Islet precursor cell (in vitro differentiated cells): ENCODE results near the gene LENEP.

Experiments used
- DNase-seq: peaks from one replicate; pipeline ENCODE4 v3.0.0-alpha.2; 2018

Gene LENEP

DNA sequence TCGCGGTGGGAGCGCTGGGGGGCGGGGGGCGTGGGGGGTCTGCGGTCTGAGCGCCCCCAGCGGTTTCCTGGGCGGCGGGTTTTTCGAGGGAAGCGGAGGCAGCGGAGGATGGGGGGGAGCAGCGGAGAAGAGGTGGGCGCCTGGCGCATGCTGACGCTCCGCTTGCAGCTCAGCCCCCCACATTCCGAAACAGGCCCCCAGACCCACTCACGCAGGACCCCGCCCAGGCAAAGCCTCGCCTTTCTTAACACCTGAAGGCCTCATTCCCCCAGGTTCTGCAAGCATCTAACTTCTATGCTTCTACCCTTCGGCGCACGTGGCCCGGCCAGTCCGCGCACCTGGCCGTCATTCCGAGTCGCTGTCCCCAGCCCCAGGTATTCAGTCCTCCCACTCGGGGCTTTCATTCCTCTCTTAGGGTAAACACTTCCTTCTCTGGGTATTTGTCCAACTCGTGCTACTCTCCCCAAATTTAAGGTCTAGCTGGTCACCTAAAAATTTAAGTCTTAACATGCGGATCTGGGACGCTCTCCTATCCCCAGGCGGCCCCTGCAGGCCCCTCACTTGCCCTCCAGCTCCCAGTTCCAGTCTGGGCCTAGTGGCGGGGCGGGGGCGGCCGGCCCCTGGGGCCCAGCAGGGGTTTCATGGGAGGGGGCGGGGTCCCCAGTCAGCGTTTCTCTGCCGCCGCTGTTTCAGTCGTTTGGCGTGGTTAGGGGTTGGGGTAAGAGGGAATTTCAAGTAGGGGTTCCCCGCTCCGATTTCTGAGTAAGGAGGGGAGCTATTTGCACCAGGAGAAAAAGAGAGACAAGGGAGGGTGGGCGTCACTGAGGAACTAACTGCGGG, 6.4 kb downstream of the LENEP start:
- DNase-seq: peak; percentile 77

DNA sequence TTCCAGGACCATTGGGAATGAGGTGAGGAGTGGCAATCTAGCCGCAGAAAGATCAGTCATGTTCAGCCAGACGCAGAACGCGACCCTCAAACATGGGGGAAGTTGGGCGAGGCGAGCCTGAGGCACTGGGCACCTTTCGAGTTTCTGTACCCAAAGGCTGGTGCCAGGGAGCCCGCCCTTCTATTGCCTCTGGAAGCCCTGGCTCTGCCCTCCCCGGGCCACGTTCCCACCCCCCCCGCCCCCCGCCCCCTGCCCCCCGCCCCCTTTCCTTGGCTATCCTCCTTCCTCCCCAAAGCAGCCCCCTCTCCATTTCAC, 7.0 kb downstream of the LENEP start:
- no peak for DNase-seq

DNA sequence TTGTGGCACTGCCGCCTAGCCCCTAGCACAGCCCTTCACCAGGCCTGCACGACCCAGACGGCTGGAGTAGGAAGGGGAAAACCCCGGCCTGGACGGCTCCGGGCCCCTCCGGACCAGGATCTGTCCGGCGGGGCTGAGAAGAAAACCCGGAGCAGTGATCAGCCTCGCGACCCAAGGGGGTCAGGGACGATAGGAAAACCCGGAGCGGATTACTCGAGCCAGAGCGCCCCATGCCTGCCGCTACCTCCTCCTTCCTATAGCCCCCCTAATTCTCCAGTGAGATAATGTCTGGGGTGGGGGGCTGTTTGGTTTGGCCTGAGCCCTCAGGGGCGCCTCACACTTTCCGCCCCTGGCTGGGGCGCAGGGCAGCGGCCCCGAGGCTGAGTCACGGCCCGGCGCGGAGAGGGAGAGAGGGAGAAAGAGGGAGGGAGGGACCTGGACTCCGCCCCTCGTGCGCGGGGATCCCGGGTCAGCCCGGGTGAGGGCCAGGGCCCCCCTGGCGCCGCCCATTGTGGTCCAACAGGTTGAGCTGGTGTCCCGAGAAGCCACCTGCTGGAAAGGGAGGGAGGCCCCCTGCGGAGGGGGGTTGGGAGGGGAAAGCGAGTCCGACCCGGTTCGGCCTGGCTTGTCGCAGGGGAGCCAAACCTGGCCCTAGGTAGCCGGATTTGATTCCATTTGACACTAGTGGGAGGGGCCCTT, 7.5 kb downstream of the LENEP start:
- peak; percentile 98 for DNase-seq

DNA sequence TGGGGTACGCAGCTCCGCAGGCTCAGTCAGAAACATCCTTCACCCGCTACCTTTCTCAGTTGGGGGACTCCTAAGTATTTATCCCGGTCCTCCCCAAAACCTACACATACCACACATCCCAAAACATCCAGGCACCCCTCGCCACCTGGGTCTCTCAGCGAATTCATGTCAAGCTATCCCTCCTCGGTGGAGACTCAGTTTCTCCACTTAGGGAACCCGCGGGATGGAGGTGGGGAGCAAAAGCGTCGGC, 8.0 kb downstream of the LENEP start:
- no peak for DNase-seq

DNA sequence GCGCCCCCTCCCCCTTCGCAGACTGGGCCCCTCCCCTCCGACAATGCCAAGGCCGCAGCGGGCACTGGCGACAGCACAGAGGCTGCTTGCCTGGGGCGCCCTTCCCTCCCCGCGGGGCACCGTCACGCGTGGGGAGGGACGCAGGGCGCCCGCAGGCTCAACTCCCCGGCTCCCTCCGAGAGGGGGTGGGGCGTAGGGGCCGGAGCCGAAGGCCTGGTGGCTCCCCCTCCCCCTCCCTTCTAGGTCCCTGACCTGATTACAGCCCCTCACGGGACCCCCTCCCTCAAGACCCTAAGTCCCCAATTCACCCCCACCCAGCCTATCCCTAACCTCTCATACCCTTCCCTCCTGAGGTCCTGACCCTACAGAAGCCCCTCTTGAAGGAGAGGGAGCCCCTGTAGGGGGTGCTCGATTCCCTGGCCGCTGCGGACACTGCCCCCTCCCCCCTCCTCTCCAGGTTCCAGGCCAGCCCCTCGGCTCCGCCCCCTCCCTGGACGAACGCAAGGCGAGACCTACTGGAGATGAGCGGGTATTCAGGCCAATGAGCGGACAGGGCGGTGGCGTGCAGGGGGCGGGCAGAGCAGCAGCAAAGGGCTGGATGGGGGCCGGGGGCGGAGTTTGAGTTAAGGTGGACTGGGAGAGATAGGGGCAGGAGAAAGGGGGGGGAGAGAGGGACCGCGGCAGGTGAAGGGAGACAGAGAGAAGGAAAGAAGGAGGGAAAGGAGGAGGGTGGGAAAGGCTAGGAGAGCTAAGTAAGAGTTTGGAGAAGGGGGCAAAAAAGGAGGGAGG, 8.5 kb downstream of the LENEP start:
- DNase-seq: peak; percentile 100

DNA sequence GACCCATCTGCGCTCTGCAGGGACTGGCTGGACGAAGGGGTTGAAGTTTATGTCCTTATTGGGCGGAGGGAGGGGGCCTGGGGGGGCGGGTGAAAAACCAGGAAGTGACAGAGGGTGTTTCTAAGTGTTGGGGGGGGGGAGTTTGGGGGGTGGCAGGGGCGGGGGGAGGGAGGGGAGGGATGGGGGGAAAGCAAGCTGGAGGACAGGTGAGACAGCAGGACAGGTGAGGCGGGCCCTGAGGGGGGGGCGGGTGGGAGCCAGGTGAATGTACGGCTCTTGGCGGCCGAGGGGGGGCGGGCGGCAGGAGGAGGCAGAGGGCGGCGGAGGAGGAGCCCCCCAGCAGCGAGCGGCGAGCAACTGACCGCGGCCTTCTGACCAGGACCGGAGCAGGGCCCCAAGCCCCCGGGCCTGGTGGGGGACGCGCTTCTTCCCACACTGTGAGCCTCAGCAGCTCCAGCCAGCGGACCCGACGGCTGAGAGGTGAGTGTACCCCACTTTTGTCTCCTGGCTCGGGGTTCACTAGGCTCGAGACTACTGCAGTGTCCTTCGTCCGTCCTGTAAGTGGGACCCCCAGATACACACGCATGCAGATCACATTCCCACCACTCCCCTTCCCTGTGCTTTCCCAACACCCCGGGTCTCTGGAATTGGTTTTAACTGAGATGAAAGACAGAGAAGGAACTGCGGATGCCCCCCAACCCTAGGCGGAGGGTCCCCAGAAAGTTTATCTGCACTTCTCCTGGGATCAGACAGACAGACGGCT, 9.3 kb downstream of the LENEP start, which contains the start of gene ZBTB7B:
ZBTB7B (plus strand) TSS at position 339 of the 763 bp plus-strand sequence. CDS start 11,859 bp downstream, outside the sequence.
- DNase-seq: peak; percentile 72

DNA sequence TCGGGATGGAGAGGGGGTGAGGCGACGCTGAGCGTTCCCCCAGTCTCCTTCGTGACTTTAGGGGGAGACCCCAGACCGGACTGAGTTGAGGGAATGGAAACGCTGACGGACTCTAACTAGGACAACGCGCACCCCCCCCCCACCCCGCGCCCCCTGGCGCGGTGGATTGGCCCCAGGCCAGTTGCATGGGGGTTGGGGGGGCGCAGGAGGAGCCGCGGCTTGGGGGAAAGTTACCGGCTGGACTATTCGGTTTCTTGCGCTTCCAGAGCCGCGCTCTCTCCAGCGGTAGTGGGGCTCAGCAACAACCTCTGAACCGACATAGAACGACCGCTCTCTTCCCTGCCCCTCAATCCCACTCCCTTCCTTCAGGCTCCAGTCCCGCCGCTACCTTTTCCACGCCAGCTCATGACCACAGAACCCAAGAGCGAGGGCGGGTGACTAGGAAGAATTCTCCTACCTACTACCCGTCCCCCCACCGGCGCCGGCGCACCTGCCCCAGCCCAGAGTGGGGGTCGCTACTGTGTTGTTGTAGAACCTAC, 9.9 kb downstream of the LENEP start:
- peak; percentile 72 for DNase-seq

DNA sequence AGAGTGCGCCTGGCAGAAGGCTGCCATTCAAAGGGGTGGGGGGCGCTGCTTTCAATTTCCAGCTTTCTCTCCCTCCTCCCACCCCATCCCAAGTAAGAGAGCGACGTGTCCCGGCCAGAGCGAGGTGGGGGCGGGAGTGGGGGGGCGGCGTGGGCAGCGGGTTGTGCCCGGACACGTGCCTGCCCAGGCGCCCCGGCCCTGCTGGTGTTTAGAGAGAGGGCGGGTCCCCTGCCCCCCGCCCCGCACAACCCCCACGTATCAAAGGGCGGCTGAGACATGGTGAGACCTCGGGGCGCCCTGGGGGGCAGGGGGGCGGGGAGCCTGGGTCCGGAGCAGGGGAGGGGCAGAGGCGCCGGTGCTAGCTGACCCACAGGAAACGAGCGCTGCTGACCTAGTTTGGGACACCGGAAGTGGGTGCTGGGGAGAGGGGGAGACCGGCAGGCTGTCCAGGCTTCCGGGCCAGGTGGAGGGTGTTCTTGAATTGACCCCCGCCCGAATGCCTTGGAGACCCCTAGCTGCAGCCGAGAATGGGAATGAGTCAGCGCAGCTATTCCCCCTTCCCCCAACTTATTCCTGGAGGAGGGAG, 10.5 kb downstream of the LENEP start:
- DNase-seq: peak; percentile 69

DNA sequence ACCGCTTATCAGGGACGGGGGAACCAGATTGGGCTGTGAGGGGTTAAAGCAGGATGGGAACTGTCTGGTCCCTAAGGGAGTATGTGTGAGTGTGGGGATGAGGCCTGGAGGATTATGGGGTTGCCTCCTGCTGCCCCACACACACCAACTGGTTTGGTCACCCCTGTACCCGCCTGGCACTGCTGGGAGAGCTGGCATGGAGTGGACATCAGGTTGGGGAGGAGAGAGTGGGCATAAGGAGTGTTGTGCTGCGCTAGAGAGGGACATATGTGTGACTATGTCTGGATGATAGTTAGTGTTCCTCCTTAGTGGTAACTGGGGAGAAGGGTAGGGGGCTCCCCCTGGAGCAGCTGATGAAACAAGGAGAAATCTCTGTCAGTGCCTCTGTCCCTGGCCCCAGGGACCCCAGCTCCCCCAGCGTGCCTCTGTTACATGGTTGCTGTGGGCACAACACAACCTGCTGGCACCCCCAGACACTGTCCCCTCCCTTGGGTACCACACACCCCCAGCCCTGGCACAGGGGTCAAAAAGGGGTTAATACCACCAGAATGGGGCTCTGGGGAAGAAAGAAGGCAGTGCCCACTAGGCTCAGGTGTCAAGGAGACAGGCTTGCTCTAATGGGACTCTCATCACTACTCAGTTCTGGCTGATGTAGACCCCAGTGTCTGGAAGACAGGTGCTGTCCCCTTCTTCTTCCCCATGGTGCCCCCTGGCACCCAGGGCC, 11.1 kb downstream of the LENEP start:
- no peak for DNase-seq

DNA sequence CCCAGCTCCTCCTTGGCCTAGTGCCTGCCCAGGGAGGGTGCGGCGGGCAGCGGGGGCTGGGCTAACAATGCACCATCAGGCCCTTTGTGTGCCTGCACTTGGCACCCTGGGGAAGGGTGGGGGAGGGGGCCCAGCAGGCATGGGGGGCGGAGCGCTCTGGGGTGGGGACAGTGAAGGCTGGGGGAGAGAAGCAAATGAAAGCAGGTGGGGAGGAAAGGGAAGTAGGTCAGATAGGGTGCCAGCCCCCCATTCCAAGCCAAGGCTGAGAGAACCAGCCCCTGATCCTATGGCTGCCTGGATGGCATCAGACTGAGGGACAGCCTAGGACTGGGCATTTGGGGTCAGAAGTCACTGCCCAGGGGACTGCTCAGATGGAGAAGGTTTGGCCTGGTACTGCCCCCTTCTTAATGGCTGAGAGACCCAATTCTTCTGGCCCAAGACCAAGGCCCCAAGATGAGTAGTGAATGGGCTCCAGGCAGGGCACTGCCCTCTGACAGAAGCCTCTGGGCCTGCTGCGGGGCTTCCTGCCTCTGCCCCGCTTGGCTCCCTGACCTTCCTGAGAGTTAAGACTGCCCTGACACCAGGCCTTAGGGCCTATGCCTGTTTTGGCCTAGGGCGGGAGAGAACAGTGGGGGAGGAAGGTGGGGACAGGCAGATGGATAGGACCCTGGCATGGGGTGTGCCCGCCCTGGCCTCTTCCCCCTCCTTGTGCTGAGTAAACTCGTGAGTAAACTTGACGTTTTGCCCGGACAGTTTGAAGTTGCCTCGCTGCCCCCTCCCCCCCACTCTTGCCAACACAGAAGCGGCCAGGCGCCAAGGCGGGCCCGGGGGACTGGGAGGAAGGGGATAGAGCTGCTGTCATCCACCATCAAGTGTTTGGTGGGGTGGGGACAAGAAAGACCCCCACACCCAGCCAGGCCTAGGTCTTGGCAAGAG, 12.0 kb downstream of the LENEP start:
- DNase-seq: no peak

DNA sequence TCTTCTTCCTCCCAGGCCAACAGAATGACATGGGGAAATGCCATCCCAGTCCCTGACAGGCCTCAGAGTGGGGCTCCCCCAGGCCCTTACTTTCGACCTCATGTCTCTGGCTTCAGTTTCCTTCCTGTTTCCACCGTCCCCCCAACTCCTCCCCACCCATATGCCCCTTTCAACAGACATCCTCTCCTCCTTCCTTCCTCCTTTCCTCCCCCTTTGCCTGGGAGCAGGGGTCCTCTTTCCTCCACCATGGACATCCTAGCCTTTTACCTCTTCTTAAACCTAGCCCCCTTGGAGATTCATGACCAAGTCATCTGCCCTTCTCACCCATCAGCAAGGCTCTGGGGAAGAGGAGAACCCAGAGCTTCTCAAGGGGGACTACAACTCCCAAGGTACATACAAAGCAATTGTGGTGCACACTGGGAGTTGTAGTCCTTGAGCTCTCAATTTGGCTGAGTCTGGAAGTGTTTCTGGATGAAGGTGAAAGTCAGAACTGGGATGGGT, 13.3 kb downstream of the LENEP start:
- DNase-seq: no peak

DNA sequence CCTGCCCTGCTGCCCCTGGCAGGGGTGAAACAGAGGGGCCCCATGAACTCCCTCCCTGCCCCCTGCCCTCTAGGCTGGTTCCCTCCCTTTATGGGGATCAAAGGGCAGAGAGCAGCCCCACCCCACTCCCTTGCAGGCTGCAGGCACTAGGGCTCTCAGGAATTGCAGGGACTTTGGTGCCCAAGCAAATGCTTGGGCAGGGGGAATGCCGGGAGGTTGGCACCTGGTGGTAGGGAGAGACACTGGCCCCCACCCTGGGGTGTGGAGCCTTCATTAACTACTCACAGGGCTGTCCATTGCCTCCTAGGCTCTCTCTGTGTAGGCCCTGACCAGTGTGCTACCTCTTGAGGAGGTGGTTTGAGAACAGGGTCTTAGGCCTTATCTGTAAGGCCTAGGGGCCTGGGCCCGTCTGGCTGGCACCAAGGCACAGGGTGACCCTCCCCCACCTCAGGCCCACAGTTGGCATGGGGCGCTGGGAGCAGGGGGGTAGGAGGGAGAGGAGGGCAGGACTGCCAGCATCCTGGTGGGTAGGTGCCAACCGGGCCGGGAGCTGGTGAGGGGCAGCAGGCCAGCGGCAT, 14.0 kb downstream of the LENEP start:
- no peak for DNase-seq

DNA sequence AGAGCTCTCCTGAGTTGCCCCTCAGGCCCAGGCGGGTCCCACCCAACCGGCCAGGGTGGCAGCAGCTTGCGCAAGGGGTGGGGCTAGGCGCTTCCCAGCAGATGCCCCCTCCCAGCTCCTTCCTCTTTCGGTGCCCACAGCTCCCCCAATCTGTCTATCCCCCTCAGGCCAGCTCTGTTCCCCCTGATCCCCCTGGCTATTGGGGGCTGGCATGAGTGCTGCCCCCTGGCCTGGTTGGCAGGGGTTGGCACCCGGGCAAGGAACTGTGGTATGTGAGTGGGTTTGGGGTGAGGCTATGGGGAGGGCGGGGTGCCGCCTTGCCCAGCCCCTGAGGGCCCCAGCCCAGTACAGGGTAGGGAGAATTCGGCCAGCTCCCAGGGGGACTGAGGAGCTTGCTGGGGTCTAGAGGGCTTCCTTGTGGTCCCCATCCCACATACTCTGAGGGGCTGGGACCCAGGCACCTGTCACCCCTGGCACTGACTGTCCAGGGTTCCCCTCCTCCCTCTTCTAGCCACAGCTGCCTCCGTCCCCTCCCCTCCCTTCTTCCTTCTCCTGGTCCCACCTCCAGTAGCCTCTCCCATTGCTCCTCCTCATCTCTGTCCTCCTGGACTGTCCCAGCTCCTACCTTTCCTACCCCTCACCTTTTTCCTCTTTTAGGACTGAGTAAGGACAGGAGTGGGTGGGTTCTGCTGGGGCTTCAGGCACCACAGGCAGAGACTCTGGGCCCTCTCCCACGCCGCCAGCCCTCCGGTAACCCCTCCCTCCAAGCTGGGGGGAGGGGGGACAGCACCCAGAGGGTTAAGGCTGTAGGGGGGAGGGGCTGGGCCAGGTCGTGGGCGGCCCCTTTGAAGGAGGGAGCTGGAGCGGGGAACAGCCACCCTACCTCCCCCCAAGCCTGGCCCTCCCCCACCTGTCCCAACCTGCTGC, 14.9 kb downstream of the LENEP start:
- no peak for DNase-seq

DNA sequence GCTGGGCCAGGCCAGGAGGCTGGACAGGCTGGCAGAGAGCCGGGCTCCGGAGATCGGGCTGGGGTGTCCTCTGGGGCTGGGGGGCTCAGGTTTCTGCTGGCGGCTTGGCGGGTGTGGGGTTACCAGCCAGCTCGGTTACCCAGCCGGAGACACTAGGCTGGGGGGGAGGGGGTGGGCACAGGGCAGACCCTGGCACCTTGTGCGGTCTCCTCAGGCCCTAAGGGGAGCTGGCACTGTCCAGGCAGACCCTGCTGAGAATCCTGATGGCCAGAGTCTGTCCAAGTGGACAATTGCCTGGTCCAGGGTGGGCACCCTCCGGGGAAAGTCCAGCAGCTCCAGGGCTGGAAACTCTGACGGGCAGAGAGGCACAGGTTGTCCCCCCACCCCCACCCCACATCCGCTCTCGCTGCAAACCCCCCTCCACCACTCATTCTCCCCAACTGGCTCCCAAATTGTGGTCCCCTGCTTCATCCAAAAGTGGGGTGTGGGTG, 15.9 kb downstream of the LENEP start:
- DNase-seq: no peak

DNA sequence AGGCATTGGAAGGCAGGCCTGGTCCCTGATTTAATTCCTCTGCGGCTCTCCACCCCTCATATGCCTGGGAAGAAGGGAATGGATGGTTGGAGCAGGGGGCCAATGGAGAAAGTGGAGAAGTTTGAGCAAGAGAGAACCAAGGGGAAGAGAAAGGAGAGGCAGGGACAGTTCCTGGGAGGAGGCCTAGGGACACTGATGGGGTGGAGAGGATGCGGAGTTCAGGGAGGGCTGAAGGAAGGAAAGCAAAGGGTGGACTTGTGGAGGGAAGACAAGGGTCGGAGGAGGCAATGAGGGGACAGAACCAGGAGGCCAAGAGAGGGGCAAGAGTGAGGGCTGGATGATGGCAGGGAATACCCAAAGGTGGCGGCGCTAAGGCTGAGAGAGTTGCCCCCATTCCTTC, 16.4 kb downstream of the LENEP start:
- DNase-seq: no peak

DNA sequence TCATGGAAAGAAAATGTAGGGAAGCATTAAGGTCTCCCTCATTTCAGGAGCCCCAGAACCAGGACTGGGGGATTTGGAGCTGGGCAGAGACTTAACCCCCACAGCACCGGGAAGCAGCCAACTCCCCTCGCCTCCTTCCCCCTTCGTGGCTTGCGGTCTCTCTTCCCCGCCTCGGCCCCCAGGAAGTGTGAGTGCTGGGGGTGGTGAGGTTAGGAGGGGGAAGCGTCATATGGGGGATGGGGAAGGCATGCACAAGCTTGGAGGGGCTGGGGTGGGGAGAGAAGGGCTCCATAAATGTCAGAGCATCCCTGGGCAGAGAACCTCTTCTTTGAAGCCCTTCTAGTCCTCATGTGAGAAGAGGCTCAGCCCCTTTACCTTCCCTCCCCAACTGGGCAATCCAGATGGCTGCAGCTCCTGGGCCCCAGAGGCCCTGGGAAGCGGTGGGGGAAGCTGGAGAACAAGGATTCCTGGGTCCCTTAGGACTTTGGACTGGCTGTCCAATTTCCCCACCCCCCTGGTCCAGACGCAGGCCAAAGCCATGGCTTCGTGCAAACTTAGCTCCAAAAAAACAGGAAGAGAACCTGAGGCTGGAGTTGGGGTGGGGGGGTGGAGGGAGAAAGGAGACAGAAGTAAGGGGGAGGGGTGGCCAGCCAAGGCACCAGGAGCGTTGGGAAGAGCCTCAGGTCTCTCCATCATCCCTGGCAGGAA, 17.0 kb downstream of the LENEP start:
- no peak for DNase-seq

DNA sequence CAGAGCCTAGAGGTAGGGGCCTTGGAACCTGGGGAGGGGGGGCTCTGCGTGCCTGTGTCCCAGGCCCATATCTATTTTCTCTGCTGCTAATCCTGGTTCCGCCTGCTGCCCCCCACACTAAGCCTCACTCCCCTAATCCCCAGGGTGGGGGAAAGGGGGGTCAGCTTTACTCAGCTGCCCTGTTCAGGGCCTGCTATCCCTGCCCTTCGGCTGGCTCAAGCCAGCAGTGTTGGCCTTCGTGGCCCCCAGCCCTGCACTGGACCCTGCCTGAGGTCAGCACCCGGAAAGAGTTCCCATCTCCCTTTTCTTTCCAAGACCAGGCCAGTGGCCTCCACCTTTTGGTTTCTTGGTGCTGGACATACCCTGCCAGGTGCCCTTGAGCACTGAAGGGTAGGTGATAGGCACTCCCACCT, 17.6 kb downstream of the LENEP start:
- DNase-seq: no peak

DNA sequence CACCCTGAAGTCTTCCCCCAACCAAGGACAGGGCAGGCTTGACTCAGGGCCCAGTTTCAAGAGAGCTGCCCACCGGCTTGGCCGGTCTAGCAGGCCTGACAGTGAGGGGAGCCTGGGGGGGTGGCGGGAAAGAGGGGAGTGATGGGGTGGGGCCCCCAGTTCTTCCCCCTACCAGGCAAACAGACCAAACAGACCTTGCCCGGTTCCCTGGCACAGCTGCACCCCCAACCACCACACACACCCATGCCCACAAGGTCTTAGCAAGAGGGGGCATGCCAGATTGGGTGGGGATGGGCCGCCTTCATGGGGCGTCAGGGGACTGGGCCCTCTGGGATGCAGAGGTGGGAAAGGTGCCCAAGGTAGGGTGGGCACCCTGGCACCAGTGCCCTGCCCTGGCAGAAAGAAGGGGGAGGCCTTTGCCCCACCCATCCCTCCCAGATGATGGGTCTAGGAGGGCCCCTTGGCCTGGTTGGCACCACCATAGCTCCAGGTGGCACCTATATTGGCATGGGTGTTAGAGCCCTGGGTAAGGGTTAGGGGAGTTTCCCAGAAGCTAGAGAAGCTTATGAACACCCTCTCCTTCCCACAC, 18.1 kb downstream of the LENEP start:
- DNase-seq: no peak
